Astrocyte (in vitro differentiated cells and primary cell): Measurements from ENCODE around the gene ADAMTSL5. TPM values are rescaled to one million over a fixed set of nuclear protein-coding genes. Genes with fewer than 3 reads are reported as not detected.

Experiments
- DNase-seq: peaks from one replicate; pipeline ENCODE4 v3.0.0-alpha.2; 2010; ENCODE audit warnings: low read depth
- FAIRE-seq: peaks from 2 replicates; lab custom pipeline; 2011; peaks lifted over from hg19 to GRCh38; lab: Jason Lieb, UNC
- H2AFZ ChIP-seq: 2 replicates; pipeline ENCODE4 v1.6.0; 2012; ENCODE audit warnings: low read depth, low read length, inconsistent platforms
- H3K27ac ChIP-seq: 2 replicates; pipeline ENCODE4 v1.5.1; 2011; ENCODE audit warnings: low read depth, low read length, inconsistent platforms
- H3K27me3 ChIP-seq: 2 replicates; pipeline ENCODE4 v1.6.0; 2011; ENCODE audit warnings: low read length, inconsistent platforms; ENCODE audit not compliant: insufficient read depth
- H3K36me3 ChIP-seq: 2 replicates; pipeline ENCODE4 v1.5.1; 2011; ENCODE audit warnings: low read length, inconsistent platforms; ENCODE audit not compliant: insufficient read depth
- H3K4me1 ChIP-seq: 2 replicates; pipeline ENCODE4 v1.5.1; 2011; ENCODE audit warnings: low read length, inconsistent platforms; ENCODE audit not compliant: insufficient read depth
- H3K4me2 ChIP-seq: 2 replicates; pipeline ENCODE4 v1.6.0; 2012; ENCODE audit warnings: low read length, inconsistent platforms
- H3K4me3 ChIP-seq: 2 replicates; pipeline ENCODE4 v1.5.1; 2011; ENCODE audit warnings: low read depth, mild to moderate bottlenecking, low read length, inconsistent platforms; ENCODE audit not compliant: insufficient read depth
- H3K79me2 ChIP-seq: 2 replicates; pipeline ENCODE4 v1.6.0; 2012; ENCODE audit warnings: mild to moderate bottlenecking, low read length, inconsistent platforms; ENCODE audit not compliant: insufficient read depth
- H3K9ac ChIP-seq: 2 replicates; pipeline ENCODE4 v1.6.0; 2012; ENCODE audit warnings: mild to moderate bottlenecking, low read length, inconsistent platforms
- H3K9me3 ChIP-seq: 2 replicates; pipeline ENCODE4 v1.5.1; 2012; ENCODE audit warnings: low read depth, mild to moderate bottlenecking, low read length, inconsistent platforms; ENCODE audit not compliant: insufficient read depth
- H4K20me1 ChIP-seq: 2 replicates; pipeline ENCODE4 v1.6.0; 2012; ENCODE audit warnings: low read length, inconsistent platforms; ENCODE audit not compliant: insufficient read depth
- H3K27ac Mint-ChIP-seq: one replicate; pipeline ENCODE4 v1.8.0; 2021; ENCODE audit warnings: mild to moderate bottlenecking, mixed read lengths; ENCODE audit not compliant: unreplicated experiment
- H3K27me3 Mint-ChIP-seq: one replicate; pipeline ENCODE4 v1.8.0; 2021; ENCODE audit warnings: low read depth, mixed read lengths; ENCODE audit not compliant: unreplicated experiment
- H3K36me3 Mint-ChIP-seq: one replicate; pipeline ENCODE4 v1.8.0; 2021; ENCODE audit warnings: low read depth, mixed read lengths; ENCODE audit not compliant: unreplicated experiment
- H3K4me1 Mint-ChIP-seq: one replicate; pipeline ENCODE4 v1.8.0; 2021; ENCODE audit warnings: low read depth, mixed read lengths; ENCODE audit not compliant: unreplicated experiment
- H3K4me3 Mint-ChIP-seq: one replicate; pipeline ENCODE4 v1.8.0; 2021; ENCODE audit warnings: mild to moderate bottlenecking, moderate library complexity, mixed read lengths; ENCODE audit not compliant: unreplicated experiment
- H3K9me3 Mint-ChIP-seq: one replicate; pipeline ENCODE4 v1.8.0; 2021; ENCODE audit warnings: mild to moderate bottlenecking, mixed read lengths; ENCODE audit not compliant: unreplicated experiment
- CTCF ChIP-seq: IDR thresholded peaks from 2 replicates; pipeline ENCODE4 v1.5.1; 2011; ENCODE audit warnings: low read depth, mild to moderate bottlenecking, inconsistent platforms, low read length, moderate library complexity; ENCODE audit not compliant: insufficient read depth
- EZH2 ChIP-seq: IDR thresholded peaks from 2 replicates; pipeline ENCODE4 v1.6.1; 2012; ENCODE audit warnings: mild to moderate bottlenecking, low read length, inconsistent platforms; ENCODE audit not compliant: insufficient read depth
- total RNA-seq: library from RNA; stranded (reverse); gene quantifications from 2 replicates; pipeline ENCODE4 v1.2.1, GENCODE V29; 2021

The ADAMTSL5 gene
- total RNA-seq, 1 donor from 2014 or later, result 5.5 TPM

GRCh38 chr19:1507763-1508506, 4.9 kb downstream of the ADAMTSL5 start:
- peak overlapping the region; percentile 64 for H3K9ac ChIP-seq
- TF ChIP-seq CTCF (no peak), EZH2 (no peak)
- no peaks in the 10 kb centered on the region for H3K79me2 ChIP-seq
- peaks cover 2% of the 10 kb centered on the region for H3K27me3 Mint-ChIP-seq
- peak overlapping the region; percentile 88 for H3K27ac Mint-ChIP-seq
- peak overlapping the region; percentile 77 for H3K27ac ChIP-seq
- FAIRE-seq, result peak; percentile 37
- no peaks in the 10 kb centered on the region for H4K20me1 ChIP-seq
- peaks cover 5% of the 10 kb centered on the region for H3K9me3 ChIP-seq
- H3K4me2 ChIP-seq, result peak overlapping the region; percentile 86
- peak overlapping the region; percentile 43 for H3K4me3 ChIP-seq
- peak overlapping the region; percentile 95 for H2AFZ ChIP-seq
- peaks cover 4% of the 10 kb centered on the region for H3K4me1 ChIP-seq
- H3K9me3 Mint-ChIP-seq, result peaks cover 8% of the 10 kb centered on the region
- peaks cover 7% of the 10 kb centered on the region for H3K36me3 Mint-ChIP-seq
- DNase-seq, result peak; percentile 87
- H3K36me3 ChIP-seq, result no peaks in the 10 kb centered on the region
- no peaks in the 10 kb centered on the region for H3K4me1 Mint-ChIP-seq
- peaks cover 15% of the 10 kb centered on the region for H3K27me3 ChIP-seq
- H3K4me3 Mint-ChIP-seq, result peak overlapping the region; percentile 84

- H3K9me3 ChIP-seq, result peaks cover 5% of the 10 kb centered on the region
- H4K20me1 ChIP-seq, result no peaks in the 10 kb centered on the region
- no peaks in the 10 kb centered on the region for H3K79me2 ChIP-seq
- FAIRE-seq (no peak), DNase-seq (no peak)
- H3K27ac ChIP-seq, result peak overlapping the region; percentile 9
- peaks cover 5% of the 10 kb centered on the region for H3K27me3 Mint-ChIP-seq
- no peaks in the 10 kb centered on the region for H3K36me3 ChIP-seq
- H3K36me3 Mint-ChIP-seq, result peaks cover 7% of the 10 kb centered on the region
- peak overlapping the region; percentile 86 for H3K4me2 ChIP-seq
- peak overlapping the region; percentile 35 for H2AFZ ChIP-seq
- no peak overlapping the region for H3K9ac ChIP-seq
- H3K27ac Mint-ChIP-seq, result peak overlapping the region; percentile 88
- H3K4me3 Mint-ChIP-seq, result peak overlapping the region; percentile 84
- H3K27me3 ChIP-seq, result peaks cover 18% of the 10 kb centered on the region
- no peak overlapping the region for H3K4me3 ChIP-seq
- no peaks in the 10 kb centered on the region for H3K4me1 Mint-ChIP-seq
- peaks cover 8% of the 10 kb centered on the region for H3K9me3 Mint-ChIP-seq
- TF ChIP-seq EZH2 (no peak), CTCF (no peak)
- H3K4me1 ChIP-seq, result no peaks in the 10 kb centered on the region
Measured at GRCh38 chr19:1507192-1507660, 5.6 kb downstream of the ADAMTSL5 start.
